ENCODE results near the gene SH3PXD2A.

Gene SH3PXD2A

GRCh38 chr10:103698266-103698665 is 157.1 kb downstream of the SH3PXD2A start:
- DNase-seq, result no peak

GRCh38 chr10:103697787-103698186 is 157.6 kb downstream of the SH3PXD2A start:
- no peak for DNase-seq

- peak; percentile 65 to 66 for DNase-seq
Observed at GRCh38 chr10:103696411-103697145, 158.8 kb downstream of the SH3PXD2A start.

GRCh38 chr10:103696094-103696410 is 159.3 kb downstream of the SH3PXD2A start:
- no peak for DNase-seq

GRCh38 chr10:103695584-103696005 is 159.8 kb downstream of the SH3PXD2A start:
- DNase-seq, result no peak

- no peak for DNase-seq
Observed at GRCh38 chr10:103693812-103694205, 161.6 kb downstream of the SH3PXD2A start.

GRCh38 chr10:103692952-103693811 is 162.2 kb downstream of the SH3PXD2A start:
- DNase-seq, result peak; percentile 13 to 39

- peak; percentile 20 to 32 for DNase-seq
Observed at GRCh38 chr10:103692436-103692951, 162.9 kb downstream of the SH3PXD2A start.

- no peak for DNase-seq
Observed at GRCh38 chr10:103691723-103692435, 163.5 kb downstream of the SH3PXD2A start.

- DNase-seq, result no peak
Observed at GRCh38 chr10:103691267-103691666, 164.1 kb downstream of the SH3PXD2A start.

GRCh38 chr10:103690281-103690680 is 165.1 kb downstream of the SH3PXD2A start:
- no peak for DNase-seq

GRCh38 chr10:103688491-103688890 is 166.9 kb downstream of the SH3PXD2A start:
- no peak for DNase-seq

GRCh38 chr10:103687718-103688117 is 167.7 kb downstream of the SH3PXD2A start:
- no peak for DNase-seq

GRCh38 chr10:103687172-103687571 is 168.2 kb downstream of the SH3PXD2A start:
- no peak for DNase-seq

GRCh38 chr10:103685880-103686669 is 169.3 kb downstream of the SH3PXD2A start:
- DNase-seq, result peak; percentile 71 to 78

- no peak for DNase-seq
Observed at GRCh38 chr10:103683851-103684250, 171.5 kb downstream of the SH3PXD2A start.

- no peak for DNase-seq
Observed at GRCh38 chr10:103682631-103683030, 172.7 kb downstream of the SH3PXD2A start.

- DNase-seq, result no peak
Observed at GRCh38 chr10:103681617-103682399, 173.6 kb downstream of the SH3PXD2A start.

- DNase-seq, result no peak
Observed at GRCh38 chr10:103680869-103681236, 174.5 kb downstream of the SH3PXD2A start.

- no peak for DNase-seq
Observed at GRCh38 chr10:103679096-103679790, 176.1 kb downstream of the SH3PXD2A start.

- DNase-seq, result peak; percentile 93
Observed at GRCh38 chr10:103678178-103678526, 177.2 kb downstream of the SH3PXD2A start.
